Activated naive CD4-positive, alpha-beta T cell (primary cell): ENCODE results near the gene NDUFS6.
"Not testable (repeated sequence)": the region's sequence is repeated elsewhere in the genome, so short reads cannot be mapped to it uniquely, and the experiment has no call there.

Experiments
- DNase-seq, 4 experiments: peaks; one replicate each; lab custom pipeline; 2025; lab: John Stamatoyannopoulos, UW

NDUFS6 gene

GRCh38 chr5:1797103-1797800, 4.0 kb upstream of the NDUFS6 start:
- no peak for DNase-seq

GRCh38 chr5:1797855-1798254, 3.4 kb upstream of the NDUFS6 start:
- DNase-seq: no peak

GRCh38 chr5:1798589-1798988, 2.6 kb upstream of the NDUFS6 start:
- not testable (repeated sequence) for DNase-seq

GRCh38 chr5:1799110-1799601, 2.1 kb upstream of the NDUFS6 start:
- DNase-seq: no peak

- DNase-seq: peak; percentile 80 to 95 (median 87)
Measured at GRCh38 chr5:1799602-1800471, 1.4 kb upstream of the NDUFS6 start, which contains the start of gene MRPL36. MRPL36 (minus strand) TSS chr5:1799837; CDS start chr5:1798935, 902 bp downstream.

GRCh38 chr5:1800472-1801221, 560 bp upstream of the NDUFS6 start:
- DNase-seq: peak in 1 of 4 experiments; percentile 25

GRCh38 chr5:1801967-1802295, 724 bp downstream of the NDUFS6 start:
- DNase-seq: no peak

GRCh38 chr5:1803192-1803591, 2.0 kb downstream of the NDUFS6 start:
- DNase-seq: no peak

- DNase-seq: no peak
Measured at GRCh38 chr5:1804001-1804690, 2.9 kb downstream of the NDUFS6 start.

GRCh38 chr5:1805326-1805725, 4.1 kb downstream of the NDUFS6 start:
- no peak for DNase-seq

- no peak for DNase-seq
Measured at GRCh38 chr5:1805736-1806135, 4.5 kb downstream of the NDUFS6 start.

GRCh38 chr5:1806199-1806598, 5.0 kb downstream of the NDUFS6 start:
- DNase-seq: no peak

GRCh38 chr5:1806974-1807373, 5.8 kb downstream of the NDUFS6 start:
- DNase-seq: no peak

GRCh38 chr5:1807451-1808185, 6.4 kb downstream of the NDUFS6 start:
- no peak for DNase-seq

- DNase-seq: no peak
Measured at GRCh38 chr5:1808439-1808838, 7.2 kb downstream of the NDUFS6 start.

GRCh38 chr5:1809416-1810035, 8.3 kb downstream of the NDUFS6 start:
- DNase-seq: no peak

GRCh38 chr5:1810581-1811101, 9.4 kb downstream of the NDUFS6 start:
- no peak for DNase-seq

- DNase-seq: no peak
Measured at GRCh38 chr5:1814183-1815020, 13.2 kb downstream of the NDUFS6 start.

- no peak for DNase-seq
Measured at GRCh38 chr5:1815071-1815786, 14.0 kb downstream of the NDUFS6 start.
